Stimulated activated CD8-positive, alpha-beta memory T cell treated with anti-CD3 and anti-CD28 coated beads, Interleukin-4, amount 100 ng/mL, for 1 hour (primary cell): ENCODE results near the gene SRP54.
"Not testable (repeated sequence)": the region's sequence is repeated elsewhere in the genome, so short reads cannot be mapped to it uniquely, and the experiment has no call there.

Experiments
- DNase-seq, 2 donors: peaks; one replicate each; pipeline ENCODE4 v3.0.0-alpha.2; 2020; ENCODE audit warnings: low read depth in 2 of 2, low spot score in 1 of 2

SRP54 gene

GRCh38 chr14:34983148-34983760 lies 462 bp downstream of the SRP54 start:
- DNase-seq = no peak

GRCh38 chr14:34983786-34984185 lies 994 bp downstream of the SRP54 start:
- no peak for DNase-seq

GRCh38 chr14:34985740-34986139 lies 2.9 kb downstream of the SRP54 start:
- DNase-seq = no peak

GRCh38 chr14:34987180-34987579 lies 4.4 kb downstream of the SRP54 start:
- no peak for DNase-seq

GRCh38 chr14:34989762-34990161 lies 7.0 kb downstream of the SRP54 start:
- no peak for DNase-seq

GRCh38 chr14:34993426-34993825 lies 10.6 kb downstream of the SRP54 start:
- no peak for DNase-seq

GRCh38 chr14:34994668-34995067 lies 11.9 kb downstream of the SRP54 start:
- no peak for DNase-seq

- no peak for DNase-seq
Observed at GRCh38 chr14:34997762-34998161, 15.0 kb downstream of the SRP54 start.

- DNase-seq = no peak
Observed at GRCh38 chr14:34999500-34999899, 16.7 kb downstream of the SRP54 start.

GRCh38 chr14:35001621-35002020 lies 18.8 kb downstream of the SRP54 start:
- DNase-seq = no peak

GRCh38 chr14:35004839-35005238 lies 22.0 kb downstream of the SRP54 start:
- DNase-seq = no peak

- DNase-seq = no peak
Observed at GRCh38 chr14:35016568-35016967, 33.8 kb downstream of the SRP54 start.

- no peak for DNase-seq
Observed at GRCh38 chr14:35020713-35021112, 37.9 kb downstream of the SRP54 start.

- no peak for DNase-seq
Observed at GRCh38 chr14:35028435-35028834, 45.6 kb downstream of the SRP54 start.

GRCh38 chr14:35032562-35032961 lies 49.8 kb downstream of the SRP54 start:
- DNase-seq = no peak

- no peak for DNase-seq
Observed at GRCh38 chr14:35034440-35034833, 51.6 kb downstream of the SRP54 start.

- not testable (repeated sequence) for DNase-seq
Observed at GRCh38 chr14:35034944-35035554, 52.3 kb downstream of the SRP54 start.

- DNase-seq = not testable (repeated sequence)
Observed at GRCh38 chr14:35038312-35038711, 55.5 kb downstream of the SRP54 start.

GRCh38 chr14:35042632-35043031 lies 59.8 kb downstream of the SRP54 start:
- DNase-seq = no peak

- no peak for DNase-seq
Observed at GRCh38 chr14:35043046-35043445, 60.3 kb downstream of the SRP54 start.

GRCh38 chr14:35044939-35045797 lies 62.4 kb downstream of the SRP54 start:
- DNase-seq = no peak

GRCh38 chr14:35045798-35046047 lies 62.9 kb downstream of the SRP54 start:
- no peak for DNase-seq
